Natural killer cell (primary cell): Measurements from ENCODE around the gene MRPS10. TPM values are rescaled to one million over a fixed set of nuclear protein-coding genes. Genes with fewer than 3 reads are reported as not detected.
"Not testable (repeated sequence)": the region's sequence is repeated elsewhere in the genome, so short reads cannot be mapped to it uniquely, and the experiment has no call there.

Experiments used
- ATAC-seq, 3 donors: fragments of 150-1000 bp in 2 of 3; fragments of 200-7000 bp in 1 of 3; cut with Tn5 transposase; 1 replicate in 1 of 3; 2 replicates in 2 of 3; pipeline ENCODE4 v1.10.0; 2021; ENCODE audit warnings: mild to moderate bottlenecking in 2 of 3, moderate library complexity in 2 of 3
- DNase-seq, 2 donors: peaks; one replicate each; pipeline versions ENCODE4 v3.0.0 to v3.0.0-alpha.2; 2013 to 2021; ENCODE audit warnings: mixed read lengths in 1 of 2
- H3K27ac ChIP-seq: one replicate; pipeline ENCODE4 v1.5.1; 2013; ENCODE audit warnings: mild to moderate bottlenecking, low read length
- H3K27me3 ChIP-seq: one replicate; pipeline ENCODE4 v1.6.1; 2013; ENCODE audit warnings: low read length; ENCODE audit not compliant: control insufficient read depth, insufficient read depth
- H3K36me3 ChIP-seq: one replicate; pipeline ENCODE4 v1.6.1; 2013; ENCODE audit warnings: low read length; ENCODE audit not compliant: control insufficient read depth, insufficient read depth
- H3K4me1 ChIP-seq: one replicate; pipeline ENCODE4 v1.6.1; 2013; ENCODE audit warnings: low read length; ENCODE audit not compliant: control insufficient read depth, insufficient read depth
- H3K4me3 ChIP-seq: one replicate; pipeline ENCODE4 v1.5.1; 2013; ENCODE audit warnings: low read length
- H3K9me3 ChIP-seq: one replicate; pipeline ENCODE4 v1.6.1; 2013; ENCODE audit warnings: low read length; ENCODE audit not compliant: control insufficient read depth, insufficient read depth
- H3K27ac Mint-ChIP-seq, 2 donors: one replicate each; pipeline ENCODE4 v1.8.0; 2022; ENCODE audit warnings: mild to moderate bottlenecking in 2 of 2, mixed read lengths in 2 of 2, moderate library complexity in 1 of 2
- H3K27me3 Mint-ChIP-seq, 2 donors: one replicate each; pipeline ENCODE4 v1.8.0; 2022; ENCODE audit warnings: low read depth in 2 of 2, mixed read lengths in 2 of 2
- H3K36me3 Mint-ChIP-seq: one replicate; pipeline ENCODE4 v1.8.0; 2022; ENCODE audit warnings: mixed read lengths
- H3K4me1 Mint-ChIP-seq, 2 donors: one replicate each; pipeline ENCODE4 v1.8.0; 2022; ENCODE audit warnings: mixed read lengths in 2 of 2
- H3K4me3 Mint-ChIP-seq: one replicate; pipeline ENCODE4 v1.8.0; 2022; ENCODE audit warnings: mild to moderate bottlenecking, moderate library complexity, mixed read lengths
- H3K9me3 Mint-ChIP-seq, 2 donors: one replicate each; pipeline ENCODE4 v1.8.0; 2022; ENCODE audit warnings: mixed read lengths in 2 of 2
- CTCF ChIP-seq: fragments of 200-600 bp; IDR thresholded peaks from one replicate; pipeline ENCODE4 v1.8.0; 2022; ENCODE audit warnings: antibody characterized with exemption
- WGBS: methylation state at CpG from one replicate; pipeline ENCODE4 v1.1.7; 2013; ENCODE audit warnings: missing lambda C conversion rate; ENCODE audit not compliant: insufficient coverage; 5-methylcytosine and 5-hydroxymethylcytosine counted together
- intact Hi-C: fragments of 100-400 bp; cut with micrococcal nuclease; formaldehyde crosslinking; loops from one replicate; pipeline ENCODE4 v1.14.2; 2022
- total RNA-seq, 4 donors: library from RNA; stranded (reverse); fragments of 120-200 nt in 1 of 4; gene quantifications; one replicate each; pipeline versions ENCODE4 v1.2.3 to v1.2.4, GENCODE V29; 2013 to 2022

MRPS10 gene
- total RNA-seq, 3 donors from 2014 or later (not counting 1 experiment from before 2014, with no cell fraction given), result 21.8 to 25.4 (median 22.6) TPM

GRCh38 chr6:42173101-42173500, 44.6 kb downstream of the MRPS10 start, which contains the start of gene GUCA1A:
Gene GUCA1A (plus strand): TSS chr6:42173364. CDS start chr6:42173614, 250 bp downstream.
- no peak within 1 kb of the TSS for H3K4me3 ChIP-seq
- no peak for ATAC-seq

GRCh38 chr6:42171813-42172581, 45.7 kb downstream of the MRPS10 start:
- H3K36me3 ChIP-seq, result no peaks in the 10 kb centered on the region
- H3K4me1 ChIP-seq, result no peaks in the 10 kb centered on the region
- ATAC-seq, result no peak
- no peaks in the 10 kb centered on the region for H3K27me3 ChIP-seq
- no peak overlapping the region for H3K27ac Mint-ChIP-seq
- no peak overlapping the region for H3K4me3 Mint-ChIP-seq
- H3K9me3 ChIP-seq, result no peaks in the 10 kb centered on the region
- no peak overlapping the region for H3K4me3 ChIP-seq
- no peak for DNase-seq
- 91% methylated on average over 7 of the region's 7 CpGs for WGBS
- H3K36me3 Mint-ChIP-seq, result no peaks in the 10 kb centered on the region
- H3K27ac ChIP-seq, result no peak overlapping the region
- H3K9me3 Mint-ChIP-seq, result no peaks in the 10 kb centered on the region
- no peaks in the 10 kb centered on the region for H3K4me1 Mint-ChIP-seq
- no peak for TF ChIP-seq CTCF
- H3K27me3 Mint-ChIP-seq, result peaks cover 0 to 8% of the 10 kb centered on the region in 2 donors
- intact Hi-C loops, result no loop called here

More at GRCh38 chr6:42173101-42173500, 44.6 kb downstream of the MRPS10 start, which contains the start of gene GUCA1A:
- Mint-ChIP-seq H3K36me3 (no peaks in the 10 kb centered on the region), H3K4me3 (no peak within 1 kb of the TSS), H3K27ac (no peak within 1 kb of the TSS), H3K27me3 (peaks cover 0 to 8% of the 10 kb centered on the region in 2 donors), H3K4me1 (no peaks in the 10 kb centered on the region), H3K9me3 (no peaks in the 10 kb centered on the region)
- Histone ChIP-seq H3K27ac (no peak within 1 kb of the TSS), H3K36me3 (no peaks in the 10 kb centered on the region), H3K9me3 (no peaks in the 10 kb centered on the region), H3K4me1 (peaks cover 3% of the 10 kb centered on the region), H3K27me3 (no peaks in the 10 kb centered on the region)
- DNase-seq, result no peak
- intact Hi-C loops, result no loop called here
- 100% methylated on average over 1 of the region's 2 CpGs for WGBS
- no peak for TF ChIP-seq CTCF

- H3K4me3 ChIP-seq, H3K27me3 ChIP-seq, H3K4me1 Mint-ChIP-seq, ATAC-seq, H3K36me3 ChIP-seq, H3K27ac ChIP-seq, H3K27me3 Mint-ChIP-seq, H3K36me3 Mint-ChIP-seq, H3K4me3 Mint-ChIP-seq, H3K9me3 ChIP-seq, H3K9me3 Mint-ChIP-seq, H3K4me1 ChIP-seq, DNase-seq, H3K27ac Mint-ChIP-seq: not testable (repeated sequence)
- intact Hi-C loops, result loop anchor here (5.0 to 10.0 kb wide), 2 partner anchors 92 to 465 kb away; no protein-coding TSS in a partner anchor
- WGBS, result 100% methylated on average over 1 of the region's 2 CpGs
These were observed 47.9 kb downstream of the MRPS10 start for GRCh38 chr6:42169780-42170179.

- H3K4me3 Mint-ChIP-seq, result no peak overlapping the region
These were observed 49.0 kb downstream of the MRPS10 start for GRCh38 chr6:42168650-42169049.

More at GRCh38 chr6:42168650-42169049, 49.0 kb downstream of the MRPS10 start:
- H3K27ac Mint-ChIP-seq, result no peak overlapping the region
- Histone ChIP-seq H3K27ac (no peak overlapping the region), H3K27me3 (no peaks in the 10 kb centered on the region), H3K4me3 (no peak overlapping the region), H3K9me3 (no peaks in the 10 kb centered on the region), H3K4me1 (no peaks in the 10 kb centered on the region), H3K36me3 (no peaks in the 10 kb centered on the region)
- ATAC-seq (no peak), DNase-seq (no peak)
- H3K4me1 Mint-ChIP-seq, result peaks cover 0 to 5% of the 10 kb centered on the region in 2 donors
- peaks cover 0 to 4% of the 10 kb centered on the region in 2 donors for H3K27me3 Mint-ChIP-seq
- no peaks in the 10 kb centered on the region for H3K36me3 Mint-ChIP-seq
- no peaks in the 10 kb centered on the region for H3K9me3 Mint-ChIP-seq
- TF ChIP-seq CTCF, result no peak
- intact Hi-C loops, result loop anchor here (5.0 to 10.0 kb wide), 2 partner anchors 91 to 464 kb away; no protein-coding TSS in a partner anchor
- 90% methylated on average over 4 of the region's 6 CpGs for WGBS
